HG02571 (cell line): ENCODE measurements around the gene RTP1.
"Not testable (repeated sequence)": the region's sequence is repeated elsewhere in the genome, so short reads cannot be mapped to it uniquely, and the experiment has no call there.

Experiments used
- ATAC-seq: cut with Tn5 transposase; IDR thresholded peaks from one replicate; pipeline ENCODE4 v1.9.1; 2021; ENCODE audit warnings: mild to moderate bottlenecking, moderate library complexity; ENCODE audit not compliant: unreplicated experiment

RTP1 gene

GRCh38 chr3:187237741-187238140 is 40.5 kb downstream of the RTP1 start:
- no peak for ATAC-seq

DNA sequence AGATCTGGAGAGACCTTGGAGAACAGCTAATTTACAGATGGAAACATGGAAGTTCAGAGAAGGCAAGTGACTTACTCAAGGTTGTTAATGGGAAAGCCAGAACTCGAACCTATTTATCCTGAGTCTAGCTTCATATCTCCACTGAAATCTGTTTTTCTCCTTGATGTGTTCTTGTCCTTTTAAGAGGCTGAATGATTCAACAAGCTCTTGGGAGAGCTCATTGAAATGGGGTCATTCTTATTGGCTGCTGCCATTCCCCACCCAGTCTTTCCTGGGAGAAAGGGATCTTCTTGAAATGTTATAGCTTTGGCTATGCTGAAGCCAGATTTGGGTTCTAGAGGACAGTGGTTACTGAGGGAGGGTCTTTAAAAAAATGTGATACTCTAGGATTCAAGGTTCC is 41.0 kb downstream of the RTP1 start:
- ATAC-seq = no peak

GRCh38 chr3:187238835-187239234 is 41.5 kb downstream of the RTP1 start:
- not testable (repeated sequence) for ATAC-seq

GRCh38 chr3:187242435-187242834 is 45.1 kb downstream of the RTP1 start:
- no peak for ATAC-seq

DNA sequence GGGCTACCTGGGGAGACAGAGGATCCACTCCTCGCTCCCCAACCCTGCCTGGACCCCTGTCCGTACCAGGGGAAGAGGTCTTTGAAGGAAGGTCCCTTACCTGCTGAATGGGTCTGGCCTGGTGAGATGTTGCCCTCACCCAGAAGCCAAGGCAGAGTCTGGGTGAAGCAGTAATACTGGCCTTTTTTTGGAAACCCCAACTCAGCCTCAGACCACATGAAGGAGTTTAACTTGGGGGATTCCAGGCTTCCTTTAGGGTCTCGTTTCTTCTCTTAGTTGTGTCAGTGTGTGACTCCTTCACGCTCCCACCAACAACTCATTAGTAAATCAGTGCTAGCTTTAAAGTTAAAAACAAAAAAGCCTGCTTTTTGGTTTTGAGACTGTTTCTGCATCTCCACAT is 45.6 kb downstream of the RTP1 start:
- no peak for ATAC-seq

DNA sequence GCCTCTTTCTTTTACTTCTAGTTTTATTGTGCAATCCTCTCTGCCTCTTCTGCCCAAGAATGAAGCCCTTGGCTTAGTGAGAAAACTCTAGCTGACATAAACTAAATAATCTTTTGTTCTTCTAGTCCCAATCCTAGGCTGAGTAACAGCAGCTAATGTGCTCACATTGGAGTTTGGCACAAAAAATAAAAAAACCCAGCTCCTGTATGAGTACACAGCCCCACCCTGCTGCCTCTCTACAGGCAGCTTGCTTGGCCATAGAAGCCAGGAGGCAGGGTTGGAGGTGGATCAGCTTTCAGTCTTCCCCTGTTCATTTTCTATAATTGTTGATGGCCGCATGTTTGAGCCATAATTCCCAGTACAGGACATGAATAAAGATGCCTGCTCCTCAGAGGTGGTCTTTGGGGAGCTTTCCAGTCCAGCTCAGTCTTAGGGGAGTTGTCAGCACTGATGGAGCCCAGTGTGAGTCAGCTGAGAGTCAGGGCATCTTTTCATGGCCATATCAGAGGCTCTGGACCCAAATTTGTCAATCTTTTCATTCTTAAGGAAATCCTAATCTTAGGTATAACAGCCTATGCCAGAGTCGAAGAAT is 46.7 kb downstream of the RTP1 start:
- no peak for ATAC-seq

- ATAC-seq = no peak
Measured at GRCh38 chr3:187247398-187247797, 50.1 kb downstream of the RTP1 start.
